Ovary (tissue), 9 donors: Measurements from ENCODE around the gene MAP2K5. TPM values are rescaled to one million over a fixed set of nuclear protein-coding genes. Genes with fewer than 3 reads are reported as not detected.
A peak's percentile ranks its signal among the peaks of the same experiment; 100 is the strongest.

ENCODE experiments used
- DNase-seq, 5 donors: peaks; one replicate each; pipeline ENCODE4 v3.0.0-alpha.2; 2019 to 2020
- H3K27ac ChIP-seq, 2 donors: fragments of 200-600 bp; one replicate each; pipeline versions ENCODE4 v1.5.1 to v1.8.0; 2019 to 2022
- H3K27me3 ChIP-seq: fragments of 200-600 bp; one replicate; pipeline ENCODE4 v1.8.0; 2022
- H3K36me3 ChIP-seq: fragments of 200-600 bp; sonication (generic); one replicate; pipeline ENCODE4 v1.5.1; 2019
- H3K4me1 ChIP-seq: one replicate; pipeline ENCODE4 v1.8.1; 2013; ENCODE audit warnings: mild to moderate bottlenecking, moderate library complexity; ENCODE audit not compliant: insufficient read depth
- H3K4me3 ChIP-seq: fragments of 200-600 bp; sonication (generic); one replicate; pipeline ENCODE4 v1.5.1; 2017
- H3K9me3 ChIP-seq, 2 donors: fragments of 200-600 bp in 1 of 2; sonication (generic) in 1 of 2; one replicate each; pipeline versions ENCODE4 v1.5.1 to v1.8.1; 2013 to 2019; ENCODE audit warnings: mild to moderate bottlenecking in 1 of 2, moderate library complexity in 1 of 2
- CTCF ChIP-seq, 3 donors: fragments of 450-650 bp in 2 of 3; fragments of 200-600 bp in 1 of 3; IDR thresholded peaks; one replicate each; pipeline versions ENCODE4 v1.5.1 to v1.8.0; 2016 to 2022; ENCODE audit warnings: antibody characterized with exemption in 3 of 3, mild to moderate bottlenecking in 1 of 3
- EP300 ChIP-seq: sonication (generic); formaldehyde crosslinking; IDR thresholded peaks from one replicate; pipeline ENCODE4 v1.6.1; 2017; ENCODE audit warnings: antibody characterized with exemption
- POLR2A ChIP-seq: fragments of 450-650 bp; IDR thresholded peaks from one replicate; pipeline ENCODE4 v1.6.1; 2017; ENCODE audit warnings: antibody characterized with exemption, mild to moderate bottlenecking, moderate library complexity
- WGBS, 3 donors: extraction: QIAGEN DNeasy Blood & Tissue Kit in 1 of 3; methylation state at CpG; one replicate each; pipeline versions ENCODE4 v1.1.5 to v1.1.7; 2013 to 2017; 5-methylcytosine and 5-hydroxymethylcytosine counted together
- intact Hi-C, 4 donors: fragments of 100-400 bp; cut with DNase I; formaldehyde crosslinking; loops; one replicate each; pipeline versions ENCODE4 v1.11.0 to v1.15.1; 2022 to 2023
- polyA plus RNA-seq, 2 donors: library from polyadenylated mRNA; stranded (reverse); fragments of 200-250 nt in 1 of 2; fragments of 350-450 nt in 1 of 2; fragmentation: Illumina TruSeq in 1 of 2; extraction: RNeasy Lipid Tissue Mini Kit (QIAGEN cat#74804) in 1 of 2; gene quantifications; one replicate each; pipeline ENCODE4 v1.2.3, GENCODE V29; 2013 to 2014
- total RNA-seq, 7 donors: library from RNA; depleted of rRNA in 2 of 7; stranded (reverse); fragments of >200 nt in 2 of 7; fragmentation: NEBNext Ultra II Directional in 3 of 7; extraction: Animal tissue kit (Norgen Biotek cat#: 25700) in 3 of 7; gene quantifications; one replicate each; pipeline versions ENCODE4 v1.1.0 to v1.2.4, GENCODE V29; 2016 to 2023
- donor health status: DM: no; HTN: no; CAD: no; lungs with moderate emphysema.
- donor health status: DM: no; HTN: no; CAD: no.
- donor health status: Bipolar disorder and iron deficiency.
- donor health status: DM: yes; HTN: yes; CAD: no.
- donor health status: DM: no; HTN: no; CAD: no.
- donor health status: DM: yes; HTN: yes; CAD: no.

The MAP2K5 gene
- total and polyA plus RNA-seq, 9 donors: 4.0 to 39.8 (median 23.2) TPM

GRCh38 chr15:67820122-67820991 is 277.9 kb downstream of the MAP2K5 start:
- Histone ChIP-seq H3K4me3 (no peak overlapping the region), H3K27me3 (peaks cover 18% of the 10 kb centered on the region)
- DNase-seq: no peak

GRCh38 chr15:67820992-67821783 is 278.7 kb downstream of the MAP2K5 start:
- no peaks in the 10 kb centered on the region for H3K4me1 ChIP-seq
- WGBS, 3 donors: 2 to 4% (median 3%) methylated on average over 37 to 39 of the region's 39 CpGs
- peaks cover 21% of the 10 kb centered on the region for H3K27me3 ChIP-seq
- peak; percentile 42 to 82 (median 71) for DNase-seq
- TF ChIP-seq EP300 (no peak), CTCF (IDR thresholded peaks at IDR 0.05) (no peak), POLR2A (no peak)
- H3K36me3 ChIP-seq: no peaks in the 10 kb centered on the region
- intact Hi-C loops: no loop called here
- no peak overlapping the region for H3K27ac ChIP-seq
- no peaks in the 10 kb centered on the region for H3K9me3 ChIP-seq
- no peak overlapping the region for H3K4me3 ChIP-seq

More at GRCh38 chr15:67820122-67820991, 277.9 kb downstream of the MAP2K5 start:
- Histone ChIP-seq H3K27ac (no peak overlapping the region), H3K4me1 (no peaks in the 10 kb centered on the region), H3K36me3 (no peaks in the 10 kb centered on the region), H3K9me3 (peaks cover 0 to 3% of the 10 kb centered on the region in 2 donors)
- no peak for TF ChIP-seq EP300
- no peak for TF ChIP-seq POLR2A
- TF ChIP-seq CTCF (IDR thresholded peaks at IDR 0.05): no peak
- WGBS, 3 donors: 6 to 8% (median 7%) methylated on average over 50 of the region's 50 CpGs
- intact Hi-C loops: no loop called here

- peaks cover 26% of the 10 kb centered on the region for H3K27me3 ChIP-seq
- intact Hi-C loops: no loop called here
- H3K4me3 ChIP-seq: no peak overlapping the region
- H3K36me3 ChIP-seq: no peaks in the 10 kb centered on the region
- no peaks in the 10 kb centered on the region for H3K4me1 ChIP-seq
- H3K27ac ChIP-seq: no peak overlapping the region
- no peak for TF ChIP-seq POLR2A
- TF ChIP-seq CTCF (IDR thresholded peaks at IDR 0.05): no peak
- TF ChIP-seq EP300: no peak
- DNase-seq: no peak
- 2 to 4% (median 4%) methylated on average over 43 of the region's 43 CpGs for WGBS, 3 donors
- H3K9me3 ChIP-seq: no peaks in the 10 kb centered on the region
Measured at GRCh38 chr15:67821784-67822440, 279.4 kb downstream of the MAP2K5 start.

GRCh38 chr15:67822537-67823313 is 280.2 kb downstream of the MAP2K5 start:
- intact Hi-C loops: no loop called here
- Histone ChIP-seq H3K36me3 (no peaks in the 10 kb centered on the region), H3K27ac (no peak overlapping the region), H3K27me3 (peaks cover 32% of the 10 kb centered on the region), H3K4me1 (no peaks in the 10 kb centered on the region), H3K9me3 (no peaks in the 10 kb centered on the region), H3K4me3 (no peak overlapping the region)
- TF ChIP-seq POLR2A (no peak), CTCF (IDR thresholded peaks at IDR 0.05) (no peak), EP300 (no peak)
- no peak for DNase-seq
- 3% methylated on average over 28 to 46 of the region's 46 CpGs for WGBS, 3 donors
